Measurements from ENCODE around the gene BICD1.

Gene BICD1

DNA sequence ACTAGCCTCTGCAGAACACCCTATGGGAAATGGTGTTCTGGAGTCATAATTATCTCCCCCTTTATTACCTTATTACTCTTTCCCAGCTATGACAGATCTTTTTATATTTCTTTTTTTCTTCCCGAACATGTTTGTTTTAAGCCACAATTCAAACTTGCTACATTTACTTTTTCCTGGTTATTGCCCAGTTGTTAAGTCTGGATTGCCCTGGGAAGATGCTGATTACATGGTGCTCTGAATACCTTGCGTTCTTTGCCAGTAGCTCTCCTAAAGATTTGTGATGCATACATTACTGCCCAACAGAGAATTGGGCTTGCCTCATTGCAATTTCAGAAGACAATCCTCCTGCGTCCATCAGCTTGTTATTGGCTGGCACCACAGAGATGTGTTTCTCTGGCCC, 174.5 kb downstream of the BICD1 start:
- DNase-seq: no peak

DNA sequence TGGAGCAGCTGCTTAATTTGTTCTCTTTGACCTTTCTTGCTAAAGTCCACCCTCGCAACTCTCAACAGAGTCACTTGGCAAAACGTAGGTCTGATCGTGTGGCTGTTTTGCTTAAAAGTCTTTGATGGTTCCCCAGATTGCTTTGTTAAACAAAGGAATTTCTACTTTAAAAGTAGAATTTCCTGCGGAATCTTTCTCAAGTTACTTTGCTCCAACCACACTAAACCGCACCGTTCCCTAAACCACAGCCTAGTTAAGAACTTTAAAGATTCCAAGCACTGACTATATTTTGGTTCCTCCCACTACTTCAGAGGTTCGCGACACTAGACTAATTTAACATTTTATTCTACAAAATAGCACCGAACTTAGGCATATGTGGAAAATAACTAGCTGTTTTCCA, 177.9 kb downstream of the BICD1 start:
- no peak for DNase-seq

DNA sequence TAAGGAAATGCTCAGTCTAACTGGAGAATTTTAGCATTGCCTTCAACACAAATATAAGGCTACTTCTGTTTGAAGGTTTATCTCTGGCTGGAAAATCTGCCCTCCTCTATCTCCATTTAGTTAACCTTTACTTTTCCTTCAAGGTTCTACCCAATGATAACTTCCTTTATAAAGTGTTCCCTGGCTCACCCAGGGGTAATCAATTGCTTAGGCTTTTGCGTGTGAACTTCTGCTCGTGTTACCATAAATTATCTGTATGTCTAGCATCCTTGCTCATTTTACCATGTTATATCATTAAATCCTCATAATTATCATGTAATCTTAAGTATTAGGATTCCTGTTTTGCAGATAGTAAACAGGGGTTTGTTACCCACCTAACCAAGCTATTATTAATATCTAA, 178.4 kb downstream of the BICD1 start:
- no peak for DNase-seq

DNA sequence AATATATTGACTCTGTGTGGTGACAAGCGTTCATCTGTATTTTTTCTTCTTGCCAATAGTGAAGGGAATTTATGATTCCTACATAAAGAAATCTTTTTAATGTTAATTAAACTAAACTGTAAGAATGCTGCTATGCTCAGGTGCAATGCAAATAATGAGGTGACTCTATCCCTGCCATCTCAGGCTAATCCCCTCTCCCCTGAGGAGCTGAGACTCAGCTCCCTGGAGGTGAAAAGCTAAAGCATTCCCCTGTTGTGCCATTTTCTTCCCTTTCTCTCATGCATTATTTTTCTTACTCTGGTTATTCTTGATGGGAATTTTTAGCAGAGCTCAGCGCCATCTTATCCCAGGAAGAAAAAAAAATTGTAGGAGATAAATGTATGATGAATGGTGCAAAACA, 178.8 kb downstream of the BICD1 start:
- no peak for DNase-seq

DNA sequence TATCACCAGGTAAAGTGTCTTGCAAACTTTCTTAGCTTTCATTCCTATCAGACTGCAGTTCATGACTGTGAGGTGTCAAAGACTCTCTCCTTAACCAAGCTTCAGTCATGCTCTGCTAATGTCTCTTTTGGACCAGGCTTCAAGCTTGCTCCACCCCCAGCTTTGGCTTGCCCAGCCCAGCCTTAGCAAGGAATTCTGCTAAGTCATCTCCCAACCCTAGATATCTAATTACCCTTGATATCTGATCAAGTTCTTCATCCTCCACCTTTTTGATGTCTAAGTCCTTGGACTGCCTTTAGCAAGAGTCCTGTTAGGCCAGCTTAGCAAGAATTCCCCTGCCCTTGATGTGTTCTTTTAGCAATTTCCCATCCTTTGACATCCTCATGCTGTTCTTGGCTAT, 183.8 kb downstream of the BICD1 start:
- DNase-seq: no peak

DNA sequence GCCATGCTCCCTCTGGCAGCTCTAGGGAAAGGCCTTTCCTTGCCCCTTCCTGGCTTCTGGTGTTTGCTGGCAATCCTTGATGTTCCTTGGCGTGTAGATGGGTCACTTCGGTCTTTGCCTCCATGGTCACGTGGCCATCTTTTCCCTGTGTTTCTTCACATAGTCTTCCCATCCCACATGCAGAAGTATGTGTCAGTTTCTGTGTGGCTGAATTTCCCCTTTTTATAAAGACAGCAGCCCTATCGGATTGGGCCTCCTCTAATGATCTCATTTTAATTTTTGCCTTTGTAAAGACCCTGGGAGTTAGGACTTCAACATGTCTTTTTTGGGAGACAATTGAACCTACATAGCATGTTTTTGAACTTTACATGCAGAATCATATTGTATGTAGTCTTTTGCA, 185.5 kb downstream of the BICD1 start:
- DNase-seq: no peak

DNA sequence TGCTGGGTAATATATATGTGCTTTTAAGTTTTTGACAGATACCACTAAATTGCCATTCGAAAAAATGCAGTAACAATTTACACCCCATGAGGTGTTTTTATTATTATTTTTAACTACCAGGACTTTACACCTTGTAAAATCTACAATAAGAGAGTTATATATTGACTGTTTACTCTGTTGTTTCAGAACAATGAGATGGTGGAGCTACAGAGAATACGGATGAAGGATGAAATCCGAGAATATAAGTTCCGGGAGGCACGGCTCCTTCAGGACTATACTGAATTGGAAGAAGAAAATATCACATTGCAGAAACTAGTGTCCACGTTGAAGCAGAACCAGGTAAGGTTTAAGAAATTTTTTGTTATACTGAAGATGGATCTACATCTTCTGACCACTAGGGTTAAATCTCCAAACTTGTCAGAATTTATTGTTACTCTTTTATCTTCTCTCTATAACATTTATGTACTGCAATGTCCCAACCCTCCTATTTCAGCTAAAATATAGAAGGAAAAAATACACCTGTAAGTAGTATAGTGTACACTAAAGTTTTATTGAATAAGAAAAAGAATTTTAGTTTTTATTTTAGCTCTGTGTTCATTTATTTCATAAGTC, 187.3 kb downstream of the BICD1 start:
- no peak for DNase-seq

DNA sequence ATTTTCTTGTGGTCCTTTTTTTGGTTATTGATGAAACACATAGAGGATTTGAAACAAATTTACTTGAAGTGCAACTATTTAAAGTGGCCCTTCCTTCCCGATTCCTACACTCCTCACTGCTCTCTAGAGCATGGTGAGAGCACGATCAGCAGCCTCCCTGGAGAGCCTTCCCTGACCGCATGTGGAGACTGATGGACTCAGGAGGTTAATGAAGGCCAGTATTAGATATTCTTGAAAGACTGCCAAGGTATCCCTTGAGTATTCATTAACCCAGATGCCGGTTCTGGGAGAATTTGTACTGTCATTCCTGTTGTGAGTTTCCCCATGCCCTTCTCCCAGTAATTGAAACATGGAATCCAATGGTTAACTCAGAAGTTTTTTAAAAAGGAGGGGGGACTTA, 189.9 kb downstream of the BICD1 start:
- no peak for DNase-seq

DNA sequence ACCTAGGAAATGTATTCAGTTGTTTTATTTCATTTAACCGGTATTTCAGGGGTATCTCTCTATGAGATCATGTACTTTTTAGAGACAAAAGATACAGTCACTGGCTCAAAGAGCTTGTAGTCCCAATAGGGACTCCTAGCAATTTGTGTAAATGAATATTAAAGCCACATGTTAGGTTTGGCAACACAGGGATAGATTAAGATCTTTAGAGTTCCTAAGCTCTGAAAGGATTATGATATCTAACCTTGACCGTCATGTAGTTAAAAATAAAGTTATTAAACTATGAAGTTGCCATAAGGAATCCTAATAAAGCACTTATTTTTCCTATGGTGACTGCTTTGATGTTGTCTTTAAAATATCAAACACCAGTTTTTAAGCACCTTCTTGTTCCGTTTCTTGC, 192.3 kb downstream of the BICD1 start:
- no peak for DNase-seq

DNA sequence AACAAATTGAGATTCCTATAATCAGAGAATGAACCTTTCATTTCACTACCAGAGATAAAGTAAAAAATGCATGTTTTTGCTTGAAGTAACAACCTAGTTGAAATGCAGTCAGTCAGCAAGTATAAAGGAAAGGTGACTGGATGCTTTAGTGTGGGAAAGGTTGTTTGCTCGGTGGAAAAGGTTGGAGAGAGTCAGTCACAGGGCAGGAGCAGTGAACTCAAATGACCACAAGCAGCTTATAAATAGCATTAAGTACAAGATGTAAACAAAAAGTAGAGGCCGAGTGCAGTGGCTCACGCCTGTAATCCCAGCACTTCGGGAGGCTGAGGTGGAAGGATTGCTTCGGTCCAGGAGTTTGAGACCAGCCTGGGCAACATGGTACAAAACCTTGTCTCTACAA, 194.6 kb downstream of the BICD1 start:
- no peak for DNase-seq

DNA sequence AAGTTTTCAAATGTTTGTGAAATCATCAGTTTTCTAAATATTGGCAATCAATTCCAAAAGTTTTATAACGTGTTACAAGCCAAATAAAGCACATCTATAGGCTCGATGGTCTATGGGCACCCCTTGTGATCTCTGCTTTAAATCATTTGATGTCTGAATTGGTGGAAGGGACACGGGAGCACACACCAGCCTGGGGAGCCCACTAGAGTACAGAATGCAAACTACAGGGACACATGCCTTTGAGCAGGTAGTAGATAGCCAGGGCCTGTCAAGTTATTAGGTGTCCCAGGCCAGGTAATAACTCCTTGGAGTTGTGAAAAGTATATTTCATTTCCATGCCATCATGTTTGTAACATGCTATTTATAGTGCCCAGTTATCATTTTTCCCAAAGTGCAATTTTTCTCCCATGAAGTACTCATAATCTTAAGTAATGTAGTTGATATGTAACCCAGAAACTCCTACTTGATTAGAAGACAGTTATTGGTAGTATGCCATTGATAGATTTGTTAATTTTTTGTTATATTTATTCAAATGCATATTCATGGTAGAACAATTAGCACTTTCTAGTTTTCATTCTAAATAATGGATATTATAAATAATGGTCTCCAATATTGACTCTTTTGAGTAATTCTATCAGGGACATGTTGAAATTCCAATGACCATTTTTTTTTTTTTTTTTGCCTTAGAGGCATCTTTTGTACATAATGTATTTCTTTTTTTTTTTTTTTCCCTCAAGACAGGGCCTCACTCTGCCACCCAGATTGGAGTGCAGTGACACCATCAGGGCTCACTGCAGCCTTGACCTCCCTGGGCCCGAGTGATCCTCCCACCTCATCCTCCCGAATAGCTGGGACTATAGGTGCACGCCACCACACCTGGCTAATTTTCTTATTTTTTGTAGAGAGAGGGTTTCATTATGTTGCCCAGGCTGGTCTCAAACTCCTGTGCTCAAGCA, 195.8 kb downstream of the BICD1 start:
- no peak for DNase-seq

DNA sequence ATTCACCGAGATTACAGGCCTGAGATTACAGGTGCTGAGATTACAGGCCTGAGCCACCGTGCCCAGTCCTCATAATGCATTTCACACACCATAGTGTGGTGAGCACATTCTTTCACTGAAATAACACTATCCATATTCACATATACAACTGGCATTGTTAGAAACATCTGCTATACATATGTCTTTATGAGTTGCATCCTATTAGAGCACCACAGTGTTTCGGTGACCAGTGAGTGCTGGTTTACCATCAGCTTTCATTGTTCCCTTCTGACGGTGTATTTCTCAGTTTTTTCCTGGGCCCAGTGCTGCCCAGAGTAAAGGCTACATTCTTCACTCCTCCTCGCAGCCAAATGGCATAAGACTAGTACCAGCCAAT, 196.5 kb downstream of the BICD1 start:
- DNase-seq: no peak

DNA sequence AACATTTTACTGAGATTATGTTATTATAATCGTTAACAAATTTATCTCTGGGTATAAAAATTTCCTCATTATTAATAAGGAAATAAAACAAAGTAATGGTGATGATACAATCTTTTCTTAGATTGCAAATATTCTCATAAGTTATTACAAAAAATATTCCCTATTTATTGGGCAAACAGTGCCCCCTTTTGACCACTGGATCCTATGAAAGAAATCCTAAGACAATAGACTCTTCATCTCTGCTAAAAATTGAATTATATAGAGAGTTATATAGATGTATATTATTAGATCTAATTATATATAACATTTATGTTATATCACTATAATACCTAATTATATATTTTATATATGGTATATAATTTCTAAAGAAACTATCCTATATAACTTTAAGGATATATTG, 198.5 kb downstream of the BICD1 start:
- DNase-seq: no peak

DNA sequence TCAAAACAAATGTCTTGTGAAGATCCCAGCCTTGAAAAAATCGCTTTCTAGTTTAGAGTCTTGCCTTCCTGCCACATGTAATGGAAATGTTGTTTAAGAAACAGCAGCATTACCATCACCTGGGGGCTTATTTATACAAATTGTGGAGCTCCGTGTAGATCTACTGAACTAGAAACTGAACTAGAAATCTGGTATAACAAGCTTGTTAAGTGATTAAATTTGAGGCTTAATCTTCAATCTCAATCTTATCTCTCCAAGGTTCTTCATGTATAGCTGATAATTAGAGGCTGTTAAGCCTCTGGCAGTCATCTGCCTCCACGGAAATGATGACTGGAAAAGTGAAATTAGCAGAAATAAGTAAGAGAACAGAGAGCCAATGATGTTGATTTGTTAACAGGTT, 200.7 kb downstream of the BICD1 start:
- DNase-seq: no peak

DNA sequence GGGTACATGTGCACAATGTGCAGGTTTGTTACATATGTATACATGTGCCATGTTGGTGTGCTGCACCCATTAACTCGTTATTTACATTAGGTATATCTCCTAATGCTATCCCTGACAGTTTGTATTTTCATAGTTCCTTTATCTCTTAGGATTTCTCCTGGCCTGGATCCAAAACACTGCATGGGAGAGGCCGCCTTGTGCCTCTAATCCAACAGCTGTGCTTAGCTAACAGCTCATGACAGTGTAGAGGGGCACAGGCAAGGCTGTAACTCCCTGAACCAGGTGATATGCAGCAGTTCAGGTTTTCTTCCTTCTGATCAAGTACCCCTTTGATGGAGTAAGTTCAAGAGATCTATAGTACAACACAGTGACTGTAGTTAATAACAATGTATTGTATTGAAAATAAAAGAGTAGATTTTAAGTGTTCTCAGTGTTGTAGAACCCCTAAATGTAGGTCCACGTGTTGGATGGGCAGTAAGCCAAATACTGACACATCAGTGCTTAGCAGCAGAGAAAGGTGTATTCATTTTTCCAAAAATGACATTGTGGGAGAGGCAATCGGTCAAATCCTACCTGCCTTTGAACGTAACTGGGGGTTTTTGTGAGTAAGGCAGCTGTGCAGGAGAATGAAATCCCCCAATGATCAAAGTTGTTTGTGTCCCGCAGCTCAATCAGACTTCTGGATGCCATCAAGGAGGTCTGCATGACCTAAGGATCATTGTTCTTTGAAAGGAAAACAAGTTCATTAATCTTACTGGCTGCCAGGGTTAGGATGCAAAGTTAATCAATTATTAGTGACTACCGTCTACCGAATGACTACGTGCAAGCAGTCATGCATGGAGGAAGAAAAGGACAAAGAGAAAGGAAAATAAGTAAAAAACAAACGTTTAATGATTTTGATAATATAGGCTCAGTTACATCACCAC, 203.4 kb downstream of the BICD1 start:
- DNase-seq: peak; percentile 40

DNA sequence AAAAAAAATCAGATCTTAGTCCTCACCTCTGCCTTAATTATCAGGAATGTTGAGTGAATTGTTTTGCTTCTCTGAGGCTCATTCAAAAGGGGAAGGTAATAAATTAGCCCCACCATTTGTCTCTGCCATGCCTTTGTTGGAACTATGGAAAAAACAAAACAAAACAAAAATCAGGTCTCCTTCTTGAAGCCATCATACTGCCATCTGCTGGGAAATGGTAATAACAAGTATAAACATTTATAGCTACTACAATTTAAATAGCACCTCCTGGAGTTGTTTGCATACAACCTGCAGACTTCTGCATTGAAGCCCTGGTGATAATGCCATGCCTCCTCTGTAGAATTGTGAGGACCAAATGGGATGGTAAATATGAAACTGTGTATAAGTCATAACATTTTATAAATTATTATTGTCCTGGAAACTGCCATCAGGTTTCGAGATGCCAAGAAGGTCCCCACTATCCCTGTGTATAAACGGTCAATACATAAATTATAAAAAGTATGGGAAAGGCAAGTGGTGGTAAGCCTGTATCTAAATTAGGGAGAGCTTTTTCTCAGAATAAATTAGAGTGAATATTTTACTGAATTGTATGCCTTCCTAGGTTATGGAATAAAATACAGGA, 205.5 kb downstream of the BICD1 start:
- DNase-seq: peak; percentile 45

DNA sequence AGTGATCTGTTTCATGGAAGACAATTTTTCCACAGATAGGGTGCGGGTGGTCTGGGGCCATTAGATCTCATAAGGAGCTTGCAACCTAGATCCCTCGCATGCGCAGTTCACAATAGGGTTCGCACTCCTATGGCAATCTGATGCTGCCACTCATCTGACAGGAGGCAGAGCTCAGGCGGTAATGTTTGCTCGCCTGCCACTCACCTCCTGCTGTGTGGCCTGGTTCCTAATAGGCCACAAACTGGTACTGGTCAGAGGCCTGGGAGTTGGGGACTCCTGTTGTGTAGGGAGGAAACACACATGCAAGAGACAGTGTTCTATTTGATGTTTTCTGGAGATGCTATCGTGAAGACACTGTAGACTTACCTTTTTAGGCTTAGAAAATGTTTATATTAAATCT, 215.7 kb downstream of the BICD1 start:
- DNase-seq: no peak

DNA sequence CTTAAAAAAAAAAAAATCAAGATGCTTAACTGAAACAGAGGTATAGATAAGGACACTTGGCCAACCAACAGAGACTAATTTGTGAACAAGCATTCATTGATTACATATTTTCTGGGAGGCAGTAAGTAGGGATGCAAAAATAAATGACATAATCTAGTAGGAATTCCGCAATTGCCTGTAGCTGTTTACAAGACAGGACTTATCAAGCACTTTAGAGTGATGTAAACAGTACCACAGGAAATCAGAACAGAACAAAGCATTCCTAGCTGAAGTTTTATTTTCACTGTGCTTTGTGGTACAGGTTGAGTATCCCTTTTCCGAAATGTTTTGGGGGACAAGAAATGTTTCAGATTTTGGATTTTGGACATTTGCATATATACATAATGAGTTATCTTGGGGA, 224.5 kb downstream of the BICD1 start:
- no peak for DNase-seq

DNA sequence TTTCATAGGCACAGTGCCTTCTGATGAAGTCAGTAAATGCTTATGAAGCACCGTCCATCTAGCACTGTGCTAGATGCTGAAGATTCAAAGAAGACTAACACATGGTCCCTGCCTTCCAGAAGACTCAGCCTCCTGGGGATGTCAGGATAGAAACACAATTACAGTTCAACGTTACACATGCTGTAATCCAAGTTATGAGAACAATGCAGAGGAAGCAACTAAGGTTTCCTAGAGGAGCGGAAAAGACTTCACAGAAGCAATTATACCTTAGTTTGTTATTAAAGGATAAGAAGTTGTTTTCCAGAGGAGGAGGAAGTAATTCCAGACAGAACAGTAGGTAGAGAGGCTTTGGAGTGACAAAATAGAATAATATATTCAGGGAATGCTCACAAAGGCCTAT, 225.8 kb downstream of the BICD1 start:
- no peak for DNase-seq

DNA sequence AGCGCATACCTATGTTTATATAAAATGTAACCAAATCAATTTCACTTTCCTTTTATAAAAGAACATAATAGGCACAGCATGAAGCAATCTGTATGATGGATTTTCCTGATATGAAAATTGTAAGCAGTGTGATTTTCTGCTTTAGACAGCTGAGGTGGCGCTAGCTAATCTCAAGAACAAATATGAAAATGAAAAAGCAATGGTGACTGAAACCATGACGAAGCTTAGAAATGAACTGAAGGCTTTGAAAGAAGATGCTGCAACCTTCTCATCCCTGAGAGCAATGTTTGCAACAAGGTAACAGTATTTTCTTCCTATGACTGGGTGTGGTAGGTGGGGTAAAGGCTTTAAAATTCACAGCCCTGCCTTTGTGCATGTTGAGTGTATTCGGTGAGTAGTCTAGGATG, 227.7 kb downstream of the BICD1 start:
- DNase-seq: no peak

DNA sequence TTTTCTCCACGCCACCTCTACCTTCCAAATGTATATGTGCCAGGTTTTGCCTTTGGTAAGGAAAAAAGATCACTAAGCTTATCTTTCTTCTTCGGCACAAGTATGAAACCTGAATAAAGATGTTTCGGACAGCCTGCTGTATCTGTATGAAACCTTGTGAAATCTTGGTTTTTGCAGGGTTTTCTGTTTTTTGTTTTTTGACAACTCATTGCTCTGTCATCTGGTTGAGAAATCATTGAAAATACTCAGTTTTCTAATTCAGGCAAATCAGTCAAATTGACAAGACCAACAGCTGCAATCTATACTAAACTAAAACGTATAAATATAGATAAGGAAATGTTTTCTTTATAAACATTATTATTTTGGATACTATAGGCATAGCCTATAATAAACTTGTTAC, 229.6 kb downstream of the BICD1 start:
- no peak for DNase-seq

DNA sequence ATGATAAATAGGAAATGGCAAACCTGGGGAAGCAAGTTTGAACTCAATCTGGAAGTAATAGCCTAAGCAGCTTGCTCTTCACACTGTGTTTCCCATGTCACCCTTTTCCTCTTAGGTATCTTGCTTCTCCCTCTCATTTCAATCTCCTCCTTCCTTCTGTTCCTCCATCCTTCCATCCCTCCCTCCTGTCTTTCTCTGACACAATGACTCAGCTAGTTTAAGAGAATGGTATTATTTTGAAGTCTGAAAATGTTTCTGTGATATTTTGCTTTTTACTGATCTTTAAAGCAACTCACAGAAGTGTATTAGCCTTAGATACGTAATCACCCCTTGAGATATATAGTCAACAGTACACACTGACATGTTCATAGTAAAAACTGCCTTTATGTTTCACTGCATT, 236.8 kb downstream of the BICD1 start:
- no peak for DNase-seq

DNA sequence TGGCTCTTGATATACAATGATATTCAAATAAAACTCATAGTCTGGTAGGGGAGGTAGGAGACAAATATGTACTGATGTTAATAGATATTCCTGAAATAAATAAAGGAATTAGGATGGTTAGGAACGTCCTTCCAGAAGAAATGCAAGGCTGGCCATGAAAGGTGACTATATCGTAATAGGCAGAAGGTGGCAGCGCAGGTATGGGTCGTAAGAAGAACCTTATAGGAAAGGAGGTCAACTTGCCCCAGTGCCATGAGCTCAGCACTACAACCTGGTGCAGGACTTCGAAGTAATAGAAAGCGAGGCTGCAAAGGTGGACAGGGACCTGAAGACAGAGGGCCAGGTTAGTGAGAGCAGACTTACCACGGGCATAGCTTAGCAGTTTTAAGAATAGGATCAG, 237.4 kb downstream of the BICD1 start:
- no peak for DNase-seq
